Measurements from ENCODE around the gene SLC19A1.
"Not testable (repeated sequence)": the region's sequence is repeated elsewhere in the genome, so short reads cannot be mapped to it uniquely, and the experiment has no call there.

Gene SLC19A1

GRCh38 chr21:45576838-45577737, 34.8 kb upstream of the SLC19A1 start:
- no peak for DNase-seq (ENCODE audit: low spot score)

- DNase-seq (ENCODE audit: low spot score) = no peak
These were observed 34.0 kb upstream of the SLC19A1 start for GRCh38 chr21:45575993-45576837.

GRCh38 chr21:45575304-45575992, 33.2 kb upstream of the SLC19A1 start:
- DNase-seq (ENCODE audit: low spot score) = no peak

GRCh38 chr21:45574691-45575090, 32.5 kb upstream of the SLC19A1 start:
- DNase-seq (ENCODE audit: low spot score) = no peak

GRCh38 chr21:45574081-45574501, 31.9 kb upstream of the SLC19A1 start:
- DNase-seq (ENCODE audit: low spot score) = no peak

- DNase-seq (ENCODE audit: low spot score) = no peak
These were observed 31.3 kb upstream of the SLC19A1 start for GRCh38 chr21:45573452-45574035.

GRCh38 chr21:45572783-45573451, 30.7 kb upstream of the SLC19A1 start:
- DNase-seq (ENCODE audit: low spot score) = no peak

- no peak for DNase-seq (ENCODE audit: low spot score)
These were observed 30.0 kb upstream of the SLC19A1 start for GRCh38 chr21:45572231-45572630.

GRCh38 chr21:45571641-45572040, 29.4 kb upstream of the SLC19A1 start:
- DNase-seq (ENCODE audit: low spot score) = no peak

GRCh38 chr21:45570826-45571601, 28.8 kb upstream of the SLC19A1 start:
- peak; percentile 65 for DNase-seq (ENCODE audit: low spot score)

- no peak for DNase-seq (ENCODE audit: low spot score)
These were observed 27.8 kb upstream of the SLC19A1 start for GRCh38 chr21:45570071-45570470.

- DNase-seq (ENCODE audit: low spot score) = no peak
These were observed 26.1 kb upstream of the SLC19A1 start for GRCh38 chr21:45568383-45568782.

- not testable (repeated sequence) for DNase-seq (ENCODE audit: low spot score)
These were observed 21.9 kb upstream of the SLC19A1 start for GRCh38 chr21:45564137-45564536.

GRCh38 chr21:45562965-45563364, 20.7 kb upstream of the SLC19A1 start:
- DNase-seq (ENCODE audit: low spot score) = no peak

GRCh38 chr21:45562402-45562801, 20.2 kb upstream of the SLC19A1 start:
- no peak for DNase-seq (ENCODE audit: low spot score)

GRCh38 chr21:45561241-45561640, 19.0 kb upstream of the SLC19A1 start:
- not testable (repeated sequence) for DNase-seq (ENCODE audit: low spot score)

- no peak for DNase-seq (ENCODE audit: low spot score)
These were observed 18.1 kb upstream of the SLC19A1 start for GRCh38 chr21:45560106-45561021.

- no peak for DNase-seq (ENCODE audit: low spot score)
These were observed 17.2 kb upstream of the SLC19A1 start for GRCh38 chr21:45559216-45560105.

Measured in hepatic stellate cell (primary cell).